HG03159 (cell line): Measurements from ENCODE around the gene C3orf38.
"Not testable (repeated sequence)": the region's sequence is repeated elsewhere in the genome, so short reads cannot be mapped to it uniquely, and the experiment has no call there.

Source experiments
- ATAC-seq: cut with Tn5 transposase; IDR thresholded peaks from one replicate; pipeline ENCODE4 v1.9.1; 2021; ENCODE audit warnings: mild to moderate bottlenecking, moderate library complexity; ENCODE audit not compliant: unreplicated experiment

C3orf38 gene

DNA sequence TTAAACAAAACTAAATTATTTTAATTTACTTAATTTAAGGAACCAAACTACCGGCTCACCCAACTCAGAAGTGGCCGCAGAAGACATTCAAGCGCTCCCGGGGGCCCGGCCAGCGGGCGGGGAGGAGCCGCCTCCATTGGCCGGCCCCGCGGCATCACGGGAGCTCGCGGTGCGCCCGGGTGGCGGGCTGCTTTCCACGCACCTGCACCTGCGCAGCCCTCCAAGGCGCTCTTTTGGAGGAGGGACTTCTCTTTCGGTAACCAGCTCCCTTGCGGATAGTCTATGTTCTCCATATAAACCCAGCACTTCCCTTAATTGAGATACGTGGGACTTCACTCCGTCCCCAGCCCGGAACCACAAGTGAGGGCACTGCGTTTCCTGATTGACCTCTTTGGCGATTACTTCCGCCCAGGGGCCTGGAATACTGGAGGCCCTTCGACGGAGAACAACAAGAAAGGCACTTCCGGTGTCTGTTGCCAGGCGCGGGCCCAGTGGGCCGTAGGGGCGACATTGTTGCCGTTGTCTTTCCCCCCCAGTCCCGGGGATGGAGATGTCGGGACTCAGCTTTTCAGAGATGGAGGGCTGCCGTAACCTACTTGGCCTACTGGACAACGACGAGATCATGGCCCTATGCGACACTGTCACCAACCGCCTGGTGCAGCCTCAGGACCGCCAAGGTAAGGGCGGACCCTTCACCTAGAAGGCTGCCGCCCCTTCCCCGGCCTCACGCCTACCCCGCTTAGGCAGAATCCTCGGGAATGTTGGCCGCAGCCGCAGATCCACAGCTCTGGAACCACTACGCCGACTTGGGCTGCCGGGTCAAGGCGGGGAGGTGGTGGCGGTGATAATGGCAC is at the start of gene C3orf38:
TSS of gene C3orf38 (plus strand) at position 451 of the 854 bp plus-strand sequence. CDS start at position 545, 94 bp downstream.
- peak; percentile 83 for ATAC-seq

DNA sequence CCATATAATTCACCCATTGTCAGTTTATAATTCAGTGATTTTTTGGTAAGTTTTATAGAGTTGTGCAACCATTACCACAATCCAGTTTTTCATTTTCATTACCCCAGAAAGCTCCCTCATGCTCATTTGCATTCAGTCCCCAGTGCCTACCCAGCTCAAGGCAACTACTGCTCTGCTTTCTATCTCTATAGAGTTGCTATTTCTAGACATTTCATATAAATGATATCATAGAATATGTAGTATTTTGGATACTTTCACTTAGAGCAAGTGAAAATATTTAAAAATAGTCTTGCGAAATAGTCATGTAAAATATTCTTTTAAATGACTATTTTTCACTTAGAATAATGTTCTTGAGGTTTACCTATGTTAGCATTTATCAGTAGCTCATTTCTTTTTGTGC is 48.6 kb upstream of the C3orf38 start:
- peak; percentile 70 for ATAC-seq

DNA sequence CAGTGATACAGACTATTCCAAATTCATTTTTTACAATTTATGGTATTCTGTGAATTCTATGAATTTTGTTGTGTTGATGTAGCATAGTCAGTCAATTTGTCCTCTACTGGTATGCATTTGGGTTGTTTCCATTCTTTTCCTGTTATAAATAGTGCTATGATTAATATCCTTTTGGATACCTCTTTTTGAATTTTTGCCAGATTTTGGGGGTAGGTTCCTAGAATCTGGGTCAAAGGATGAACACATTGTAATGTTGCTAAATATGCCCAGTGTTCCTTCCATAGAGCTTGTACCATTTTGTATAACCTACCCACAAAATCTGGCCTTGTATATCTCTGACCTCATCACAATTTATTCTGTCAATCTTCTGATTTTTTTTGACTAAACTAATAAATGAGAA is 44.4 kb upstream of the C3orf38 start:
- no peak for ATAC-seq

DNA sequence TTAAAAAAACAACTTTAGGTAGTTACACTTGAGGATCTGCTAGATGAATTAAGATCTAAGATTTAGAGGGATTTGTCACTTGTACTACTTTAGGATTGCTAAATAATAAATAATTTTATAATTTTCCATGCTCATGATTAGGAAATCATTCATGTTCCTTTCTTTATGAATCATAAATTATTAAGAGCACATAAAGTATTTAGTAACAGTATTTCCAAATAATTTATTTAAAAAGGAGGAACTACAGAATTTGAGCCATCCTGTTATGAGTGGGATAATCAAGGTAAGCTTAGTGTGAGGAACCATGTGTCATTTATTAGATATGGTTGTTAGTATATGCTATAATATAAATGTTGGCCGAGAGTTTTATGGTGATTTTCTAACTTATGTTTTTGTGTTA is 37.5 kb upstream of the C3orf38 start:
- no peak for ATAC-seq

DNA sequence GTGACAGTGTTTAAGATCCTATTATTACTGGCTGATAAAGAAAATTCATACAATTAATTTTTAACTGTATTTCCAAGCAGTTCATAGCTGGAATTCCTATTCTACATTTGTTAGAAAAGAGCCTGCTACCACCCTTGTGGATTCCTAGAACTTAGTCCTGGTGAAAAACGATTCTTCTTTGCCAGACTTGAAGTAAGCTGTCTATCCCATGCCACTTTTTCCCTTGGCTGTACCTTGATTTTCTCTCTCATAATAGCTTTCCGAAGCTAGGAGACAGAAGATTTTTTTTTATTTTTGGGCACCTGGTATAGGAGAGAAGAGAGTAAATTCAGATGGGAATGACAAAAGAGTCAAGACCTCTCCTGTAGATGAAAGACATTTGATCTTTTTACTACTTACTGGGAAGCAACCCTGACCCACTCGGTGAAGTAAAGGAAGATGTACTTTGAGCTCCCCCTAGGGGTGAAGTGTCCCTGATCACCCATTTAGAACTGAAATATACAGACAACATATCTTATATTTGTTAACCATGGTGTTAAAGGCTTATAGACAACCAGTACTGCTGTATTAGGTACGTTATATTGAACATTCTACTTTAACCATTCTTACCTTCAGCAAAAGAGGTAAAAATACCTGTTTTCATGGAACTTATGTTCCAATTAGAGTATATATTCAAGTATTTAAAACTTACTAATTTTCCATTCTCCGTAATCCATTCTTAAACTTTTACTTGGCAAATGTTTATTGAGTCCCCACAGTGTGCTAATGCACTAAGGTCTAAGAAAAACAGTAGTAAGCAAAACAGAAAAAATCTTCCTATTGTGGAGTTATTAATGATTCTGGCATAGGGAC is 36.2 kb upstream of the C3orf38 start:
- peak; percentile 89 for ATAC-seq

DNA sequence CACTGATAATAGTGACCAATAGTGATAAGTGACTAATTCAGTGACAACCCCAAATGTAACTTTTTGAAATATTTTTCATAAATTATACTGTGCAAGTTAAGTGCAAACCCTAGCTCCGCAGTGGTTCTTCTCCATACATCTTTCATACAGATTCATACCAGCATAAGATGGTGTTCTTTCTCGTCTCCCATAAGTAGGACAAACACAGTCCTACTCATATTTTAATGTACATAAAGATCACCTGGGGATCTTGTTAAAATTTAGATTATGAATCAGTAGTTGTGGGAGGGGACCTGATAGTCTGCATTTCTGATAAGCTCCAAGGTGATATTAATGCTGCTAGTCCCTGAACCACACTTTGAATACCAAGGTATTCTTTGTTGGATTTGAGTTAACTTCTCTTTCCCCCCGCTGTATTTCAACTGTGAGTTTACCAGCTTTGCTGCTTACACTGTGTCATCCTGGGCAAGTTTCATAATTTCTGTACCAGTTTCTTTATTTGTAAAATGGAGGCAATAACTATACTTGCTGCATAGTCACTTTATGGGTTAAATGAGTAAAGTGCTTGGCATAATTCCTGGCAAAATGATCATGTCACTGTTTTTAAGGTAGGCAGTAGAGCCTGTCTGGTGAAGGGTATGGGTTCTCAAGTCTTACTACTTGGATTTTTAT is 34.7 kb upstream of the C3orf38 start:
- no peak for ATAC-seq

DNA sequence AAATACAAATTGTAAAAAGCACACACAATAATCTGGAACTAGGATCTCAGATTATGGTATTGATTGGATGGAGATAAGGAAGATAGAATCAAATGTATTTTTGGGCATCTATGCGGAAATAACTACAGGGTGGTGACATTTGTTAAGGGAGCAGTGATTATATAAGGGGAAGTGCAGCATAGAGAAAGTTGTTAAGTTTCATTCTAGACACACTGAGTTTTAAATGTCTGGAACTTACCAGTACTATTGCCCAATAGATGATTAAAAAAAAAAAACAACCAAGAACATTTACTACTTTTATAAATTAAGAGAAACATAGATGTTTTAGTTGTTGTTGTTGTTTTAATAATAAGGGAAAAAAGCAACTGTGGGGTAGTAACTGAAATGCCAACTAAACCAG is 32.1 kb upstream of the C3orf38 start:
- no peak for ATAC-seq

DNA sequence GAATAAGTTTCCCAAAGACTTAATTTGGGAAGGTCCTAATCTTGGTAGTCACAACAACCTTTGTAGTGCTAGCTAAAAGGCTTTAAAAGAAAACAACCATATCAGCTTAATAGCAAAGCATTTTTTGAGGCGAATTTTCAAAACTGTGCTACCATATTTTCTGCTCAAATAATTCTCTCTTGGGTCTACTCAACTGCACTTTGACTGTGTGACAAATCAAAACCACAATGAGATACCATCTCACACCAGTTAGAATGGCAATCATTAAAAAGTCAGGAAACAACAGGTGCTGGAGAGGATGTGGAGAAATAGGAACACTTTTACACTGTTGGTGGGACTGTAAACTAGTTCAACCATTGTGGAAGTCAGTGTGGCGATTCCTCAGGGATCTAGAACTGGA is 31.2 kb upstream of the C3orf38 start:
- ATAC-seq, result not testable (repeated sequence)

DNA sequence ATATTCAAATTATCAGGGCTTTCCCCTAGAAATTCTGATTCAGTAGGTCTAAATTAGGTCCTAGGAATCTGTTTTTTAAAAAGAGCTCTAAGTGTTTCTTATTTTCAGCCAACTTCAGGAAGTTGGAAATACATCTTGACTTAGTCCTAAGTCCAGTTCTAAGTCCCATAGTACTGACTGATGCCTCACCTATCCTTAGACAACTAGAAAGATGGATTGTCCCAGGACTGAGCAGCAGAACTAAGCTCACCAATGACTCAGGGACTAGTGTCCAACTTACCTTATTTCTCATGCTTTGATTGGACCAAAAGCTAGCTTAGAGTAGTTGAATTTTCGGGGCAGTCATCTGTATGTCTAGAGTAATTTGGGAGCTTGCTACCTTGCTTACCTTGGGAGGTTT is 26.2 kb upstream of the C3orf38 start:
- ATAC-seq, result no peak

DNA sequence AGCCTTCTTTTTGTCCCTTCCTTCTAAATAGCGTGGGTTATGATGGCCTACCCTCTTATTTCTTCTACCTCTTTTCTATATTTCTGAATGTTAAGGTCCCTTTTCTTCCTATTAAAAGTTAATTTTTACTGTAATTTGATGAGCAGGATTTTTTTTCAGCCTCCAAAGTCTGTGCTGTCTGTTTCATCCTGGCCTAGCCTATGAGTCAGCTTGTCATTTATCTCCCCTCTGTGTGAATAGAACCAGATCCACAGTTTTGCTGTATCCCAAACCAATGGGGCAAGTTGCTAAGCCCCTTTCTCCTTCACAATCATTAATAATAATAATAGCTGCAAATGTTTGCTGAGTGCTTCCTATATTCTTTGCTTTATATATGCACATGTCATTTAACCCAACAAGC is 18.1 kb upstream of the C3orf38 start:
- no peak for ATAC-seq

DNA sequence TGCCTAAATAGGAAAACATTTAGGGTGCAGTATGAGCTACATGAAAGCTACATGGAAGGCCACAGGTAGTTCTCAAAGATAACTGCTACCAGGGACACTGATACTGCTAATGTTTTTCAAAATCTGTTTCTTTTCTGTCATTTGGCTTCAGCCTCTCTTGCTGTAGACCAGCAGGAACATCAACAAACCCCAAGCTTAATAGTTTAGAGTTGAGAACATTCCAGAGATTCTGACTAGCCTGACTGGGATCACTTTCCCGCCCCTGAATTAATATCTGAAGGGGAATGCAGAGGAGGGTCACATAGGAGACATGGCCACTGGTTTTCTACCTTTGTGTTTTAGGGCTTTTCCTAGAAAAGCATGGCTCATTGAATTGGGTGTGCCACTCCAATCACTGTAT is 16.9 kb upstream of the C3orf38 start:
- ATAC-seq, result no peak

DNA sequence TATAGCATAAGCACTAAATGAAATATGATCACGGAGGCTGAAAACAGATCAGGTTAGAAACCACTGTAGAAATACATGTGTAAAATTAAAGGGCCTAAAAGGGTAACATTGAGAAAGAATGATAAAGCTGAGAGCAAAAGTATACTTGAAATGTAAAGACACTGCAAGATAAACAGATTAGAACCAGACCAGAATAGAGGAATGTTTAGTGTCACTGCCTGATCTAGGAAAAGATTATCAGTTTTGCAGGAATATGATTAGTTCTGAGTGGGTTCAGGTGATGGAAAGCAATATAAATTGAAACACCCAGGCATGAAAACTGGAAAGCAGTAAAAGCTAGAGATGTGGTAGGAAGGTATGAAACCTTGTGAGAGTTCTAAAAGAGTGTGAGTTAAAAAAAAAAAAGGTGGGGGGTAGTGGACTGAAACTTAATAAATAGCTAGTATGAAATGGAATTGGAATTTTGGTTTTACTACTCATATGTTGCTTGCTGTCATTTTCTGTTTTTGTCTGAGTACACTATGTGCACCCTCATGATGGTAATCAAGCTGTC is 16.0 kb upstream of the C3orf38 start:
- ATAC-seq, result no peak

DNA sequence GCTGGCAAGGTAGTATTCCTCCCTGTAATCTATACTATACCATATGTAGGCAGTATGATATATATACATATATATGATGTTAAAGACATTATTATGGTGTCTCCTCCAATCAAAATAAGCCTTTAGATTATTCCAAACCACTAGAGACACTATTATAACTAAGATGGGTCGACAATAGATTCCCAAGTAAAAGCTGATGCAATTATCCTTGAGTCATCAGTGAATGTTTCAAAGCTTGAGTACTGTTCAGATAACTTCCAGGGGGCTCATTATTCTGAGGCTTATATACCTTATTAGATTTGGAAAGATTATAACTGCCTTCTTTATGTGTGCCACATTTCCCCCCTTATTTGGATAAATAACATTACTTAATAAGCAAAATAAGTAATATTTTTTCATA is 11.9 kb upstream of the C3orf38 start:
- ATAC-seq, result no peak

DNA sequence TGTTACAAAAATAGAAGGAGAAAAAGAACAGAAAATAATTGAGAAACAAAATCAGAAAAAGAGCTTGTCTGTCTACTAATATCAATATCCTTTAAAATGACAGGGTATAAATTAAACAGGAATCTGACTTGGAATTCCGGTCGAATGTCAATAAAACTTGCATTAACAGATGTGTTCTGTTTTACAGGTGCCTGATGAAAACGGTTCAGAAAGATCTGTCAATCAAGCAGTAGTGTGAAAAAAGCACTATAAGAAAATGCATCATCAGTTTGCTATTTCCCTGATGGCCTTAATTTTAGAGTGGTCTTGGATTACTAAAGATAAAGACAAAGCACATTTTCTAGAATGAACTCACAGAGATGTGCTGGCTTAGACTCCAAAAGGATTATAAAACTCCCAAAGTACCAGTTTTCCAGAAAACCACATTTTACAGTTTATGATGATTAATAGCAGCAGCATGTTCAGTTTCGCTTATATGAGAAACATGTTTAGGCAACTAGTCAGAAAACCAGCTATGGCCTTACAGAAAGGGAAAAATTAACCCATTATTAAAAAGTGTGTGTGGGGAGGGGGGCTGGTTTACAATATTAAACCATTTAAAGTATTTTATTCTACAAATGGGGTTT is 8.2 kb upstream of the C3orf38 start:
- no peak for ATAC-seq

DNA sequence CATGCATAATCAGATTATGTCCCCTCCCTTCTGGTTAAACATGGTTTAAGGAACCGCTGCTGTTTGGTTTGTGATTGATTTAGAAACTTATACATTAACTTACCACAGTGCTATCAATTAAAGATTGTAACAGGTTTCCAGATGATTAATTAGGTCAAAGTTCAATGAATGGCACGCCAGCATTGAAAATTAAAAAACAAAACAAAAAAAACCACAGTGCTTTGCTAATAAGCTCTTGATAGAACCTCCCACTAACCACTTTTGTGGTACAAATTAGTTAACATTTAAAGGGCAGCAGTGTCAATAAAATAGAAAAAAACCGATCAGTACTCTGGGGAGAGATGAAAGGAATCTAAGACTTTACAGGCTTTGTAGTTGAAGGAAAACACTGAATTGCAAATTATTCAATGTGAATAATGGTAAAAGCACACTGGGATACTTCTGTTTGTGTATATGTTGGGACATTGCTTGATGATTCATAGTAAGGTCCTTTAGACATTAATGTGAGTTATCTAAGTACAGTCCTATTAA is 7.6 kb upstream of the C3orf38 start:
- peak; percentile 49 for ATAC-seq

DNA sequence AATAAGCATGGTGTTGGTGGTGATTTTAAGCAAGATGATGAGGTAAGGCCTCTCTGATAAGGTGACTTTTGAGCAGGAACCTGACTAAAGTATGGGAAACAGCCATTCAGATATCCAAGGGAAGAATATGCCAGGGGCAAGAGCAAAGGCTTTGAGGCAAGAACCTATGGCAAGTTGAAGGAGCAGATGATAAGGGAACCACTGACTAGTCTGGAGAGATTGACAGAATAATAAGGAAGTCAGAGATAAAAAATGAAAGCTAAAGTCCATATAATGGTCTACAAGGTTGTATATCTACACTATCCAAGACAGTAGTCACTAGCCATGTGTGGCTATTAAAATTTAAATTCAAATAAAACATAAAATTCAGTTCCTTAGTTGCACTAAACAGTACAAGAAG is 2.5 kb upstream of the C3orf38 start:
- no peak for ATAC-seq

DNA sequence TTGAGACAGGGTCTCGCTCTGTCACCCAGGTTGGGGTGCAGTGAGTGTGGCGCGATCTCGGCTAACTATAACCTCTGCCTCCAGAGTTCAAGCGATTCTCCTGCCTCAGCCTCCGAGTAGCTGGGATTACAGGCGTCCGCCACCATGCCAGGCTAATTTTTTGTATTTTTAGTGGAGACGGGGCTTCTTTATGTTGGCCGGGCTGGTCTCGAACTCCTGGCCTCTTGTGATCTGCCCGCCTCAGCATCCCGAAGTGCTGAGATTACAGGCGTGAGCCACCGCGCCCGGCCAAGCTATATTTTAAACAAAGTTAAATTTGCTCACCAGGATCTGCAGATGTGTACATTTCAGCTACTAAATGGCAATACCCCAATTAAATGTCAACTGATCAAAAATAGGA is 1.1 kb upstream of the C3orf38 start:
- no peak for ATAC-seq

DNA sequence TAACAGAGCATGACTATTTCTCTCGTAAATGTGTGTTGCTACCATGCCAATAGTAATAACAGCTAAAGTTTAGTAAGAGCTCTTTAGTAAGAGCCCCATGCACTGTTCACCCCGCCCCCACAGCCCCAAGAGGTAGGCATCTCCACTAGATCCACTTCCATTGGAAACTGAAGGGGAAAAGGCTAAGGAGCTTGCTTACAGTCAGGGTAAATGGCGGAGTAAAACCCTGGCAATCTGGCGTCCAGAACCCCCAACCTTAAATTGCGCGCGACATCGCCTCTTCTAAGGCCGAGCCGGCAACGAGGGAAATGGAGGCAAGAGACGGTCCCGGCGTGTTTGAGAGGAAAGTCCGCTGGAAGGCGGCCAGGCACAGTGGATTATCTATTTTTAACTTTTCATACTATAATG is 654 bp upstream of the C3orf38 start:
- peak; percentile 13 for ATAC-seq

DNA sequence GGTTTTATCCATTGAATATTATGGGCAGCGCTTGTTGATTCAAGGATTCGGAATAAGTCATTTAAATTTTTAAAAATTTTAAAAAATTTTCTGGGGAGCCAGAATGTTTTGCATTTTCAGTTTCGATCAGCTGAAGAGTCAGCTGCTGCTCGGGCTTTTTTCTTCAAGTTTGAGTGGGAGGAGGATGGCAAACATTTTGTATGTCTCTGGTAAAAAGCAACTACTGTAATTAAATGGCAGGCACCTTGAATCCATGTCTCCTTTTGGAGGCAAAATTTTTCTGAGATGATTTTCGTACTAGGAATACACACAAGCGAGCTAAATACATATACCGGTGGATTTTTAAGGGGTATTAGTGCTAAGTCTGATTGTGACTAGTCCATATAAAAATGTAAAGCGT is 612 bp downstream of the C3orf38 start:
- peak; percentile 37 for ATAC-seq

DNA sequence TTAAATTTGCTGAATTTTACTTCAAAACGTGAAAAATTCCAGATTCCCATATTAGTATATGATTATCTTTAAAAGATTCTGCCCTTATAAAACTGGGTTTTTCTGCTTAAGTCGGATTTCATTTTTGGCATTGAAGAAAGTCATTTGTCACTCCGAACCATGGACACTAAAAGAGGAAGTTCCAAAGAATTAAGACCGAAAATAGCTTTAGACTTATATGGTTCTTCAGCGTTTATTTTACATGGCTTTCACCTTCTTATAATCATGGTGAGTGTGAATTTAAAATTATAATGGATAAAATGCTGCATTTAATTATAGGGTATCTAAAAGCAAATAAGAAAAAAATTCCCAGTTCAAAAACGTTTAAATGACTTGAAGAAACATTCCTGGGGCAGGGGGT is 1.0 kb downstream of the C3orf38 start:
- ATAC-seq, result no peak
